ENCODE measurements around the gene HASPIN.

DNA sequence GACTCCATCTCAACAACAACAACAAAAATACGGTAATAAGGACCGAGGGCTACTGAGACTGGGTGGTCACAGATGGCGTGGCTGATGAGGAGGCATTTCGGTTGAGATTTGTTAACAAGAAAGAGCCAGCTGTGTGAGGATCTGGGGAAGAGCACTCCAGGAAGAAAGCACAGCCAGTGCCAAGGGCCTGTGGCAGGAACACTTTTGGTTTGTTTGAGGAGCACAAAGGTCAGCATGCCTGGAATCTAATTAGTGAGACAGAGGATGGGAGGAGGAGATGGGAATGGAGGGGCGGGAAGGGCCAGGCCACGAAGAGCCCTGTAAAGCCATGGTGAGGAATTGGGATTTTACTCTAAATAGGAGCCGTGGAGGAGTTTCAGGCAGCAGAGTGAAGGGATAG is 24.9 kb downstream of the HASPIN start:
- TF ChIP-seq, protein P1, sequence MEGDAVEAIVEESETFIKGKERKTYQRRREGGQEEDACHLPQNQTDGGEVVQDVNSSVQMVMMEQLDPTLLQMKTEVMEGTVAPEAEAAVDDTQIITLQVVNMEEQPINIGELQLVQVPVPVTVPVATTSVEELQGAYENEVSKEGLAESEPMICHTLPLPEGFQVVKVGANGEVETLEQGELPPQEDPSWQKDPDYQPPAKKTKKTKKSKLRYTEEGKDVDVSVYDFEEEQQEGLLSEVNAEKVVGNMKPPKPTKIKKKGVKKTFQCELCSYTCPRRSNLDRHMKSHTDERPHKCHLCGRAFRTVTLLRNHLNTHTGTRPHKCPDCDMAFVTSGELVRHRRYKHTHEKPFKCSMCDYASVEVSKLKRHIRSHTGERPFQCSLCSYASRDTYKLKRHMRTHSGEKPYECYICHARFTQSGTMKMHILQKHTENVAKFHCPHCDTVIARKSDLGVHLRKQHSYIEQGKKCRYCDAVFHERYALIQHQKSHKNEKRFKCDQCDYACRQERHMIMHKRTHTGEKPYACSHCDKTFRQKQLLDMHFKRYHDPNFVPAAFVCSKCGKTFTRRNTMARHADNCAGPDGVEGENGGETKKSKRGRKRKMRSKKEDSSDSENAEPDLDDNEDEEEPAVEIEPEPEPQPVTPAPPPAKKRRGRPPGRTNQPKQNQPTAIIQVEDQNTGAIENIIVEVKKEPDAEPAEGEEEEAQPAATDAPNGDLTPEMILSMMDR (IDR thresholded peaks at IDR 0.05), result no peak
- no peak for TF ChIP-seq EZH2 (IDR thresholded peaks at IDR 0.05)

Data from neural progenitor cell (in vitro differentiated cells).